Stimulated activated CD8-positive, alpha-beta memory T cell treated with anti-CD3 and anti-CD28 coated beads, Interleukin-2, amount 100 ng/mL, for 1 hour (primary cell): ENCODE measurements around the gene CHRNG.
"Not testable (repeated sequence)": the region's sequence is repeated elsewhere in the genome, so short reads cannot be mapped to it uniquely, and the experiment has no call there.

ENCODE experiments used
- DNase-seq, 2 donors: peaks; one replicate each; pipeline ENCODE4 v3.0.0-alpha.2; 2020; ENCODE audit warnings: low read depth in 2 of 2

CHRNG gene

DNA sequence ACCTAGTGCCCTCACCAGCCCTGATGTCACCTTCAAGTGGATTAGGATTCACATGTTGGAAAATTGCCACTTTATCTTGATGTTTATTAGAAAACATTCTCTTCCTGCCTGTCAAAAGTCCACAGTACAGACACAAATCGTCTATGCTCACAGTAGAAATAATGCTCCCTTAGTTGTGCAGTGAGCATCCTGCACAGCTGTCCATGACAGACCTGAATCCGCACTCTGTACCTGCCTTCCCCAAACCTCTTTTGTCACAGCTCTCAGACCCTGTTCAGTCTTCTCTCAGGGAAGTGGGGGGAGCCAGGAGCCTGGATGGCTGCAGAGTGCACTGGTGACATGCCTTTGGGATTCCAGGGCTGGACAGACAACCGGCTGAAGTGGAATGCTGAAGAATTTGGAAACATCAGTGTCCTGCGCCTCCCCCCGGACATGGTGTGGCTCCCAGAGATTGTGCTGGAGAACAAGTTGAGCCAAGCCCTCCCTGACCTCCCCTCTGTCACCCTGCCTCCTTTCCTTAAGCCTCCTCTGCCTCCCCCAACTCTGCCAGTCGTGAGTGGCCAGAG is 11.5 kb upstream of the CHRNG start:
- no peak for DNase-seq

GRCh38 chr2:232528746-232529460 is 10.6 kb upstream of the CHRNG start:
- DNase-seq, result no peak

DNA sequence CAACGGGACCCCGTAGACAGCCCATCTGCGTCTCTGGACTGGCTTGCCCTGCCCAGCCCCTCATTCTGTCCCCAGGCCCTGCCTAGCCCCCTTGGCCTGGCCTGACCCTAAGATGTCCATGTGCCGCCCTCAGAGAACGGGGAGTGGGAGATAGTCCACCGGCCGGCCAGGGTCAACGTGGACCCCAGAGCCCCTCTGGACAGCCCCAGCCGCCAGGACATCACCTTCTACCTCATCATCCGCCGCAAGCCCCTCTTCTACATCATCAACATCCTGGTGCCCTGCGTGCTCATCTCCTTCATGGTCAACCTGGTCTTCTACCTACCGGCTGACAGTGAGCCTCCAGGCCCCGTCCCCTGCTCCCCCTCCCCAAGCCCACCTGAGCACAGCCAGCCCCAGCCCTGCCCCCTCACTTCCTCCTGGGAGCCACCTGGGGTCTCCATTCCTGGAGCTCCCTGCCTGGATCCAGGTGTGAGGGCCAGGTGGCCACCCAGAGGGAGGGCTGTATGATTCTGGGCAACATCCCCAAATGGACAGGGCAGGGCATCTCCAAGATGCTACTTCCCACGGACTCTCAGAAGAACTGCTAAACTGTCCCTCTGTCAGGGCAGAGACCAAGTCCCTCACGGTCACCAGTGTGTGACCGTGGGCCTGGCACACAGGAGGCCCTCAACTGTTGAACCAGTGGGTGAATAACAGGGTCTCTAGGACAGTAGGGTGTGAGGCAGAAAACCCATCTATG is 9.5 kb upstream of the CHRNG start:
- no peak for DNase-seq

GRCh38 chr2:232530626-232531260 is 8.7 kb upstream of the CHRNG start:
- no peak for DNase-seq

GRCh38 chr2:232532419-232532818 is 7.1 kb upstream of the CHRNG start:
- DNase-seq, result no peak

DNA sequence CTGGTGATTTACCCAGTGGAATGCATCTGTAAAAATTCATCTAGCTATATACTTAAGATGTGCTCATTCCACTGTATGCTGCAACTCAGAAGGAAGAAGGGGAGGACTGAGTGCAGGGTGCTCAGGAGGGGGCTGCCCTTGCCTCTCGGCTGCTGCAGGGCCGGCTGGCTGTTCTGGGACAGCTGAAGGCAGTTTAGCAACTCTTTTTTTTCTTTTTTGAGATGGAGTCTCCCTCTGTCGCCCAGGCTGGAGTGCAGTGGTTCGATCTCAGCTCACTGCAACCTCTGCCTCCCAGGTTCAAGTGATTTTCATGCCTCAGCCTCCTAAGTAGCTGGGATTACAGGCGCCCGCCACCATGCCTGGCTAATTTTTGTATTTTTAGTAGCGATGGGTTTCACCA is 6.7 kb upstream of the CHRNG start:
- not testable (repeated sequence) for DNase-seq

DNA sequence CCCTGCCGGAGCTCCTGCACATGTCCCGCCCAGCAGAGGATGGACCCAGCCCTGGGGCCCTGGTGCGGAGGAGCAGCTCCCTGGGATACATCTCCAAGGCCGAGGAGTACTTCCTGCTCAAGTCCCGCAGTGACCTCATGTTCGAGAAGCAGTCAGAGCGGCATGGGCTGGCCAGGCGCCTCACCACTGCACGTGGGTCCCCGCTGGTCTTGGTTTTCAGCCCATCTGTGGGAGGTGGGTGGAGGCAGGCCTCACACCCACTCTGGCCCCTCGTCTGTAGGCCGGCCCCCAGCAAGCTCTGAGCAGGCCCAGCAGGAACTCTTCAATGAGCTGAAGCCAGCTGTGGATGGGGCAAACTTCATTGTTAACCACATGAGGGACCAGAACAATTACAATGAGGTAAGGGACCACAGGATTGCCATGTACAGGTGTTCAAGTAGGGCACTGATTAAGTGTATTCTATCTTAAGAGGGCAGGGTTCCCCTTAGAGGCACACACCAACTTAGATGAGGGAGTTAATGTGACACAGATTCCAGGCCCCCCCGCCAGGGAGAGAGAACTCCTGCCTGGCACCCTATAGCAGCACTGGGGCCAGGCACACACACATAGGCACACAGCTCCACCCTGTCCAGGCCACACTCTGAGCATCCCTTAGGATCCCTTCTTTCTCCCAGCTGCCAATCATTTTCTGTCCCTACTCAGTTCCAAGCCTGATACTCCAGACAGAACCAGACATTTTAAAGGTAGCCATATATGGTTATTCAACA is 5.4 kb upstream of the CHRNG start:
- no peak for DNase-seq

GRCh38 chr2:232534940-232535651 is 4.4 kb upstream of the CHRNG start:
- DNase-seq, result no peak

- DNase-seq, result no peak
These were observed 3.5 kb upstream of the CHRNG start for GRCh38 chr2:232535761-232536530.

- DNase-seq, result no peak
These were observed 2.4 kb upstream of the CHRNG start for GRCh38 chr2:232537079-232537478.

- no peak for DNase-seq
These were observed 2.0 kb upstream of the CHRNG start for GRCh38 chr2:232537499-232537898.

- no peak for DNase-seq
These were observed 821 bp upstream of the CHRNG start for GRCh38 chr2:232538671-232539070.

DNA sequence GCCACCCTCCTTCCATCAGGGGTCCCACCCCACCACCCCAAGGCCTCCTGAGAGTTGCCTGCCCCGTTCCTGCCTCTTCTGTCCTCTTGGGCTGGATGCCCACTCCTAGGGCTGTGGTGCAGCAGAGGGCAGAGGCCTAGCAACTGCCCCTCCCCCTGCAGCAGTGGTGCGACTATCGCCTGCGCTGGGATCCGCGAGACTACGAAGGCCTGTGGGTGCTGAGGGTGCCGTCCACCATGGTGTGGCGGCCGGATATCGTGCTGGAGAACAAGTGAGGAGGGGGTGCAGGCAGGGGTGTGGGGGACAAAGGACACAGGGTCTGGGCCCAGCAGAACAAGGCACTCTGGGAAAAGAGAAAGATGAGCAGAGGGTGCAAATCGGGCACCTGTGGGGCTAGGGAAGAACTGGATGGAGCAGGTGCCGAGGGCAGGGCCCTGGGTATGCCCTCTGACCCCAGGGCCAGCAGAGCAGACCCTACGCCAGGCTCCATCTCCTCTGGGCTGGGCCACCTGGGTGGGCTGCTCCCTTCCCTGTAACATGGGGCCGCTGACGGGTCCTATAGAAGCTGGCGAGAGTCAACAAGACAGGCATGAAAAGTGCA is 1.0 kb downstream of the CHRNG start:
- DNase-seq, result no peak

DNA sequence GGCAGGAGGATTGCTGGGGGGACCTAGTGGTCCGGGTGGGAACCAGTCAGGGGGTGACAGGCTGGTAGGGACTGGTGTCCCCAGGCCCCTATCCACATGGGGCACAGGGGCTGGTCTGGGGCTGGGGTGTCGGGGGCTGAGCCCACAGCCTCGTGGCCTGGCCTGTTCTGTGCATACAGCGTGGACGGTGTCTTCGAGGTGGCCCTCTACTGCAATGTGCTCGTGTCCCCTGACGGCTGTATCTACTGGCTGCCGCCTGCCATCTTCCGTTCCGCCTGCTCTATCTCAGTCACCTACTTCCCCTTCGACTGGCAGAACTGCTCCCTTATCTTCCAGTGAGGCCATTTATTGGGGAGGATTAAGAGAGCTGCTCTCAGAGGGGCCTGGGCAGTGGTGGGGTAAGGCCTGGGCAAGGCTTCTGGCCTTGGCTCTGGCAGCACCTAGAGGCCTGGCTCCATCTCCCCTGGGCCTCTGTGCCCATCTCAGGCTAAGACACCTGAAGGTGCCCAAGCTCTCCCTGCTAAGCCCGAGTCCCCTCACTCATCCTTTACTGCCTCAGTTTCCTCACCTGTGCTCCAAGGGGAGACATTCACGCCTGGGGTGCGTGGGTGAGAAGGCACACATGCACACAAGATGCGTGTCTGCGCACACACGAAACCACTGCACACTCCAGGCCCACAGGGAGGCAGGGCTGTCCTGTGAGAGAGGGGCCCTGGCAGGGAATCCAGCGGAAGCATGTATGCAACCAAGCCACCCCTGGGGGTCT is 1.9 kb downstream of the CHRNG start:
- no peak for DNase-seq

DNA sequence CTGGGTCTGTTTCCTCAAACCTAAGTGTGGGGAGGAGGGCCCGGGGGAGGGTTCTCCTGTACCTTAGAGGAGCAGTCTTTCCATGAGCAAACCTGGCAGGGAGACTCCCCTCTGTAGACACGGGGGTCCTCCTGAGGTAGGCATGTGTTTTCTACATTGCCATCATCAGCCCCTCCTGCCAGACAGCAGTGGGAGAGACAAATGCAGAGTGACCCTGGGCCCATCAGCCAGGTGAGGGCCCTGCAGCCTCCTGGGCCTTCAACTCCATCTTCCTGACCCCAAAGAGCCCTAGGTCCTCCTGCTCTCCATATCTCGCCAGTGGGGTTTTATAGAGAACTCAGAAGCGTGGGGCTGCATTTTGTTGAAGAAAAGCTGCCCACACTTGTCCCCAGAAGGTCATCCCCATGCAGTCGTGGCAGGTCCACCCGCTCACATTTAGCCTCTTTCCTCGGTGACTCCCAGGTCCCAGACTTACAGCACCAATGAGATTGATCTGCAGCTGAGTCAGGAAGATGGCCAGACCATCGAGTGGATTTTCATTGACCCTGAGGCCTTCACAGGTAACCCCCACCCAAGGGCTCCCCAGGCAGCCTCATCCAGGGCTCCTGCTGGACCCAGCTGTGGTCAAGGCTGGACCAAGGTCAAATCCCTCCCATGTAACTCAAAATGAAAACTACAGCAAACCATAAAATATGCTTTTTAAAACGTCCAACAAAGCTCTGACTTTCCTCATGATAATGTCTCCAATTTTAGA is 2.6 kb downstream of the CHRNG start:
- DNase-seq, result no peak

DNA sequence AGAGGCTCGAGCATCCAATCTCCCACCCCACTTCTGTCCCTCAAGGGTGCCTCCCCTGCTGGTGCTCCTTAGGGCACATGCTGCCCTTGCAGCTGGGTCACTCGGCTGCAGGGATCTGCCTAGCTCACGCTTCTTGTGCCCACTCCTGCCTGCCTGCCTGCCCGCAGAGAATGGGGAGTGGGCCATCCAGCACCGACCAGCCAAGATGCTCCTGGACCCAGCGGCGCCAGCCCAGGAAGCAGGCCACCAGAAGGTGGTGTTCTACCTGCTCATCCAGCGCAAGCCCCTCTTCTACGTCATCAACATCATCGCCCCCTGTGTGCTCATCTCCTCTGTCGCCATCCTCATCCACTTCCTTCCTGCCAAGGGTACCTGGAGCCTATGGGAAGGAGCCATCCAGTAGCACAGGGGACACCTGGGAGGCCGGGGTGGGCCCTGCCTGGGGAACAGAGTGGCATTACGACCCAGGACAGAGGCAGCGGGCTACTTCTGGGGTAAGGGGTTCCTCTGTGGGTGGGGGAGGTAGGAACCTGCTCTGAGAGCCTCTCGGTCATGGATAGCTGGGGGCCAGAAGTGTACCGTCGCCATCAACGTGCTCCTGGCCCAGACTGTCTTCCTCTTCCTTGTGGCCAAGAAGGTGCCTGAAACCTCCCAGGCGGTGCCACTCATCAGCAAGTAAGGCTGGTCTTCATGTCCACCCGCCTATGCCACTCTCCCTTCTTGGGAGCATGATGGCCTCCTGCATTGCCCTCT is 3.4 kb downstream of the CHRNG start:
- DNase-seq, result no peak

DNA sequence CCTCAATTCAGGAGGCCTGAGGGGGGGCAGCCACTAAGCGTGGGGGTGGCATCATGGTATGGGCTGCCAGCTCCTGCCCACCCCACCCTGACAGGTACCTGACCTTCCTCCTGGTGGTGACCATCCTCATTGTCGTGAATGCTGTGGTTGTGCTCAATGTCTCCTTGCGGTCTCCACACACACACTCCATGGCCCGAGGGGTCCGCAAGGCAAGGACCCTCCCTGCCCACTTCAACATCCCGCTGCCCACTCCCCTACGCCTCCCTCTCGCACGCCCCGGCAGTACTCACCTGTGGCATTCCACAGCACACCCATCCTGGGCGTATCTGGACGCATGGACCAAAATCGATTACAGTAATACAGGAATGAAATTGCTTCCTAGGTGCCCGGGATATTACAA is 4.0 kb downstream of the CHRNG start:
- no peak for DNase-seq
